Upper lobe of left lung (tissue), 6 donors: ENCODE data around the gene PER3. TPM values are rescaled to one million over a fixed set of nuclear protein-coding genes. Genes with fewer than 3 reads are reported as not detected.

Experiments
- ATAC-seq, 2 donors: fragments of 200-7000 bp; cut with Tn5 transposase; one replicate each; pipeline ENCODE4 v1.9.1; 2022; ENCODE audit warnings: mild to moderate bottlenecking in 2 of 2, moderate library complexity in 2 of 2; ENCODE audit not compliant: low FRiP score in 2 of 2
- DNase-seq, 2 donors: peaks; one replicate each; pipeline ENCODE4 v3.0.0-alpha.2; 2019 to 2020
- H3K27ac ChIP-seq, 4 donors: fragments of 200-600 bp; sonication (generic); one replicate each; pipeline ENCODE4 v1.5.1; 2016 to 2019
- H3K27me3 ChIP-seq, 4 donors: fragments of 200-600 bp; sonication (generic); one replicate each; pipeline ENCODE4 v1.5.1; 2017 to 2019
- H3K36me3 ChIP-seq, 4 donors: fragments of 200-600 bp; sonication (generic); one replicate each; pipeline ENCODE4 v1.5.1; 2016 to 2019
- H3K4me1 ChIP-seq, 4 donors: fragments of 200-600 bp; sonication (generic); one replicate each; pipeline ENCODE4 v1.5.1; 2018 to 2019
- H3K4me3 ChIP-seq, 4 donors: fragments of 200-600 bp; sonication (generic); one replicate each; pipeline ENCODE4 v1.5.1; 2017 to 2019; ENCODE audit warnings: mild to moderate bottlenecking in 2 of 4, moderate library complexity in 1 of 4
- H3K9me3 ChIP-seq, 4 donors: fragments of 200-600 bp; sonication (generic); one replicate each; pipeline ENCODE4 v1.5.1; 2018 to 2019
- EP300 ChIP-seq, 4 donors: sonication (generic); formaldehyde crosslinking; IDR thresholded peaks; one replicate each; pipeline ENCODE4 v1.5.1; 2017; ENCODE audit warnings: antibody characterized with exemption in 4 of 4, control low read depth in 2 of 4
- POLR2A ChIP-seq, 4 donors: fragments of 450-650 bp; IDR thresholded peaks; one replicate each; pipeline ENCODE4 v1.5.1; 2016 to 2017; ENCODE audit warnings: antibody characterized with exemption in 4 of 4, mild to moderate bottlenecking in 2 of 4
- POLR2AphosphoS5 ChIP-seq, 2 donors: sonication (generic); formaldehyde crosslinking; IDR thresholded peaks; one replicate each; pipeline ENCODE4 v1.5.1; 2017; ENCODE audit warnings: antibody characterized with exemption in 2 of 2
- WGBS, 2 donors: methylation state at CpG; one replicate each; pipeline ENCODE4 v1.1.5; 2017 to 2018; 5-methylcytosine and 5-hydroxymethylcytosine counted together
- total RNA-seq, 6 donors: library from RNA; depleted of rRNA in 4 of 6; stranded (reverse); fragments of >200 nt in 4 of 6; gene quantifications; one replicate each; pipeline versions ENCODE4 v1.1.0 to v1.2.1, GENCODE V29; 2016 to 2021
- TF ChIP-seq, protein P1 (sequence below), 6 experiments: fragments of 450-650 bp in 4 of 6; fragments of 200-600 bp in 2 of 6; sonication (generic) in 2 of 6; IDR thresholded peaks; one replicate each; pipeline ENCODE4 v1.5.1; 2016 to 2019; ENCODE audit warnings: antibody characterized with exemption in 6 of 6
- donor health status: DM: no; HTN: no; CAD: no; lungs with moderate emphysema.
- donor health status: DM: no; HTN: yes; CAD: no; lungs with severe emphysema.

PER3 gene
- total RNA-seq, 6 donors from 2014 or later: 20.1 to 43.0 (median 26.9) TPM

GRCh38 chr1:7780976-7781375 is 3.1 kb upstream of the PER3 start:
- ATAC-seq (no peak), DNase-seq (no peak)
- Histone ChIP-seq H3K27ac (peak overlapping the region in 2 of 4 donors; percentile 84 to 94), H3K36me3 (peaks cover 3 to 49% (median 33%) of the 10 kb centered on the region in 4 donors), H3K9me3 (no peaks in the 10 kb centered on the region), H3K27me3 (no peaks in the 10 kb centered on the region), H3K4me3 (no peak overlapping the region), H3K4me1 (peaks cover 24 to 42% (median 41%) of the 10 kb centered on the region in 4 donors)
- TF ChIP-seq POLR2A (IDR thresholded peaks at IDR 0.05) (no peak), EP300 (IDR thresholded peaks at IDR 0.05) (no peak), POLR2AphosphoS5 (IDR thresholded peaks at IDR 0.05) (no peak)
- TF ChIP-seq, protein P1, sequence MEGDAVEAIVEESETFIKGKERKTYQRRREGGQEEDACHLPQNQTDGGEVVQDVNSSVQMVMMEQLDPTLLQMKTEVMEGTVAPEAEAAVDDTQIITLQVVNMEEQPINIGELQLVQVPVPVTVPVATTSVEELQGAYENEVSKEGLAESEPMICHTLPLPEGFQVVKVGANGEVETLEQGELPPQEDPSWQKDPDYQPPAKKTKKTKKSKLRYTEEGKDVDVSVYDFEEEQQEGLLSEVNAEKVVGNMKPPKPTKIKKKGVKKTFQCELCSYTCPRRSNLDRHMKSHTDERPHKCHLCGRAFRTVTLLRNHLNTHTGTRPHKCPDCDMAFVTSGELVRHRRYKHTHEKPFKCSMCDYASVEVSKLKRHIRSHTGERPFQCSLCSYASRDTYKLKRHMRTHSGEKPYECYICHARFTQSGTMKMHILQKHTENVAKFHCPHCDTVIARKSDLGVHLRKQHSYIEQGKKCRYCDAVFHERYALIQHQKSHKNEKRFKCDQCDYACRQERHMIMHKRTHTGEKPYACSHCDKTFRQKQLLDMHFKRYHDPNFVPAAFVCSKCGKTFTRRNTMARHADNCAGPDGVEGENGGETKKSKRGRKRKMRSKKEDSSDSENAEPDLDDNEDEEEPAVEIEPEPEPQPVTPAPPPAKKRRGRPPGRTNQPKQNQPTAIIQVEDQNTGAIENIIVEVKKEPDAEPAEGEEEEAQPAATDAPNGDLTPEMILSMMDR (IDR thresholded peaks at IDR 0.05): no peak
- 87 to 89% methylated on average over 7 to 9 of the region's 9 CpGs for WGBS, 2 donors

GRCh38 chr1:7781501-7781900 is 2.6 kb upstream of the PER3 start:
- no peak for ATAC-seq
- peaks cover 28 to 47% (median 42%) of the 10 kb centered on the region in 4 donors for H3K4me1 ChIP-seq
- no peaks in the 10 kb centered on the region for H3K27me3 ChIP-seq
- no peak for DNase-seq
- peaks cover 3 to 47% (median 33%) of the 10 kb centered on the region in 4 donors for H3K36me3 ChIP-seq
- peak overlapping the region; percentile 6 to 94 (median 86) for H3K27ac ChIP-seq
- no peak overlapping the region for H3K4me3 ChIP-seq
- 61 to 67% methylated on average over 7 of the region's 7 CpGs for WGBS, 2 donors
- TF ChIP-seq, protein P1 (IDR thresholded peaks at IDR 0.05): no peak
- TF ChIP-seq POLR2A (IDR thresholded peaks at IDR 0.05) (no peak), EP300 (IDR thresholded peaks at IDR 0.05) (no peak), POLR2AphosphoS5 (IDR thresholded peaks at IDR 0.05) (no peak)
- H3K9me3 ChIP-seq: no peaks in the 10 kb centered on the region

GRCh38 chr1:7781923-7782495 is 2.1 kb upstream of the PER3 start:
- 51 to 71% methylated on average over 16 of the region's 16 CpGs for WGBS, 2 donors
- peak in 1 of 2 donors; percentile 63 for DNase-seq

DNA sequence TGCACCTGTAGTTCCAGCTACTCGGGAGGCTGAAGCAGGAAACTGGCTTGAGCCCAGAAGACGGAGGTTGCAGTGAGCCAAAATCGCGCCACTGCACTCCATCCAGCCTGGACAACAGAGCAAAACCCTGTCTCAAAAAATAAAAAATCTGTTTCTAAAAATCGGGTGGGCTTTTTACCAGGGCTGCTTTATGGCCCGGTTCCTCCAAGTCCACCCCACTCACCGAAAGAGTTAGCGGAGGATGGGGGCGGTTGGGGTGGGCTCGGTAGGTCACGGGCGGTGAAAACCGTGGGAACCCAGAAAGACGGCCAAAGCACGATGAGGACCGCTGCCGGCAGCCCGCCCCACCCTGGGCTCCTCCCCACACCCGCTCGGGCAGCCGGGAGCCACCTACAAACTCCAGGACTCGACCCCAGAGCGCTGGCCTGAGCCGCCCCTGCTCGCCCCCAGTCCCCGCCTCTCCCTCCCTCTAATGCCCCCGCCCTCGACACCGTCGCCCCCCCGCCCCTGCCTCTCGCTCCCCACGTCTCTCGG is 846 bp upstream of the PER3 start:
- H3K4me1 ChIP-seq: peaks cover 36 to 52% (median 39%) of the 10 kb centered on the region in 4 donors
- no peaks in the 10 kb centered on the region for H3K27me3 ChIP-seq
- ATAC-seq (peak; percentile 82 to 85), DNase-seq (peak; percentile 86 to 92)
- H3K36me3 ChIP-seq: peaks cover 0 to 34% (median 20%) of the 10 kb centered on the region in 4 donors
- H3K27ac ChIP-seq: peak overlapping the region; percentile 84 to 94 (median 90)
- peak overlapping the region; percentile 42 to 69 (median 68) for H3K4me3 ChIP-seq
- TF ChIP-seq POLR2AphosphoS5 (IDR thresholded peaks at IDR 0.05): peak in 1 of 2 donors; percentile 12
- no peak for TF ChIP-seq EP300 (IDR thresholded peaks at IDR 0.05)
- TF ChIP-seq, protein P1 (IDR thresholded peaks at IDR 0.05): no peak
- H3K9me3 ChIP-seq: no peaks in the 10 kb centered on the region
- 3 to 7% methylated on average over 6 to 20 of the region's 34 CpGs for WGBS, 2 donors

More at GRCh38 chr1:7781923-7782495, 2.1 kb upstream of the PER3 start:
- ATAC-seq: no peak
- TF ChIP-seq POLR2AphosphoS5 (IDR thresholded peaks at IDR 0.05) (no peak), POLR2A (IDR thresholded peaks at IDR 0.05) (no peak), EP300 (IDR thresholded peaks at IDR 0.05) (peak in 1 of 4 donors; percentile 53)
- H3K27me3 ChIP-seq: no peaks in the 10 kb centered on the region
- peak overlapping the region; percentile 84 to 94 (median 90) for H3K27ac ChIP-seq
- H3K36me3 ChIP-seq: peaks cover 3 to 42% (median 31%) of the 10 kb centered on the region in 4 donors
- peak overlapping the region in 1 of 4 donors; percentile 14 for H3K4me3 ChIP-seq
- peaks cover 33 to 52% (median 42%) of the 10 kb centered on the region in 4 donors for H3K4me1 ChIP-seq
- no peaks in the 10 kb centered on the region for H3K9me3 ChIP-seq

DNA sequence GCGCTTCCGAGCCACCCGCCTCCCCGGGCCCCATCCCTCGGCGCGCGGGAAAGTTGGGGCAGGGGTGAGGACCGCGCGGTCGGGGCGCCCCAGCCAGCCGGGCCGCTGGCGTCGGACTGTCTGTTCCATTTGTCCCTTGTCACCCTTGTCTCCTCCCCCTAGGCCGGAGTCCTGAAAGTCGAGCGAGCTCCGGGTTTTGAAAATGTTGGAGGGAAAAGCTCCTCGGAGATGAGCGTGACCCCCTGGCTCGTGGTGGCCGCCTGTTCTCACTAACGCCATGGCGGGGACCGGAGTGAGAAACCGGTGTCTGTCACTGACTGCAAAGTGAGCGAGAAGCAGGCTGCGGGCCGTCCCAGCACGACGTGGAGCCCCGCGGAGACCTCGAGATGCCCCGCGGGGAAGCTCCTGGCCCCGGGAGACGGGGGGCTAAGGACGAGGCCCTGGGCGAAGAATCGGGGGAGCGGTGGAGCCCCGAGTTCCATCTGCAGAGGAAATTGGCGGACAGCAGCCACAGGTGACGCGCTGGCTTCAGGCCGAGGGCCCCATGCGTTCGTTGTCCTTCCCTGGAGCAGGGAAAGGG is 491 bp downstream of the PER3 start:
- WGBS, 2 donors: 46 to 56% methylated on average over 34 to 49 of the region's 52 CpGs

More for the DNA sequence above, 491 bp downstream of the PER3 start:
- Histone ChIP-seq H3K4me3 (peak overlapping the region; percentile 50 to 69 (median 68)), H3K27ac (peak overlapping the region; percentile 86 to 94 (median 90)), H3K36me3 (peaks cover 0 to 32% (median 16%) of the 10 kb centered on the region in 4 donors), H3K27me3 (no peaks in the 10 kb centered on the region), H3K4me1 (peaks cover 36 to 52% (median 39%) of the 10 kb centered on the region in 4 donors), H3K9me3 (no peaks in the 10 kb centered on the region)
- peak in 1 of 2 donors; percentile 84 for DNase-seq
- TF ChIP-seq POLR2A (IDR thresholded peaks at IDR 0.05): no peak
- TF ChIP-seq POLR2AphosphoS5 (IDR thresholded peaks at IDR 0.05): no peak
- no peak for ATAC-seq
